ENCODE data around the gene PEPD.

DNA sequence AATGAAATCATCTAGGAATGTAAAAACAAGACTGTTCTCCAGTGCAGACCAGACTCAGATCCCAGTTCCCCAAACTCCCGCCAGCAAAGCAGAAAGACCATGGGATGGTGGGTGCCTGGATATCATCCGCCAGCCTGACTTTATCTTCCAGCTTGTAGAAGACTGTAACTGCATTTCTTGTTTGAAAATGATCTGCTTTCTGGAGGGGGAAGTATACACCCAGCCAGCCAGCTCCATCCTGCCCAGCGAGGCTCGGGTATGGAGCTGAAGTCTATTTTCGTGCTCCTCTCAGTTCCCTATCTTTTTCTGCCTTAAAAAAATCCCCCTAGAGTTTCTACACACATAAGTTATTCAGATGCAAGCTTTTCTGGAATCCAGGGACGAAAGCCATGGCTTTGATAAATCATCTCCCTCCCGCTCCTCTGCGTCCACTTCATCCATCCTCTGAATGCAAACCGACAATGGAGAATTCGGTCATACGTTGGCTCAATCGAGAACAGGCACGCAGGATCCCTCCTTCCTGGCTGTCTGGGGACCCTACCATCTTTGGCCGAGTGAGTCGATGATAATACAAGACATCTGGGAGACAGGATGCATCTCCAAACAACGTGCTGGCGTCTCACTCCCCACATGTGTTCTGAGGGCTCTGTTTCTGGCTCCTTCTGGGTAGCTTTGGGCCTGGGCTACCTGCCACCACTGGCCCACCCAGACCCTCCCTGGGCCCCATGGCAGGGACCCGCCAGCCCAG, 116.9 kb downstream of the PEPD start:
- TF ChIP-seq, protein P1, sequence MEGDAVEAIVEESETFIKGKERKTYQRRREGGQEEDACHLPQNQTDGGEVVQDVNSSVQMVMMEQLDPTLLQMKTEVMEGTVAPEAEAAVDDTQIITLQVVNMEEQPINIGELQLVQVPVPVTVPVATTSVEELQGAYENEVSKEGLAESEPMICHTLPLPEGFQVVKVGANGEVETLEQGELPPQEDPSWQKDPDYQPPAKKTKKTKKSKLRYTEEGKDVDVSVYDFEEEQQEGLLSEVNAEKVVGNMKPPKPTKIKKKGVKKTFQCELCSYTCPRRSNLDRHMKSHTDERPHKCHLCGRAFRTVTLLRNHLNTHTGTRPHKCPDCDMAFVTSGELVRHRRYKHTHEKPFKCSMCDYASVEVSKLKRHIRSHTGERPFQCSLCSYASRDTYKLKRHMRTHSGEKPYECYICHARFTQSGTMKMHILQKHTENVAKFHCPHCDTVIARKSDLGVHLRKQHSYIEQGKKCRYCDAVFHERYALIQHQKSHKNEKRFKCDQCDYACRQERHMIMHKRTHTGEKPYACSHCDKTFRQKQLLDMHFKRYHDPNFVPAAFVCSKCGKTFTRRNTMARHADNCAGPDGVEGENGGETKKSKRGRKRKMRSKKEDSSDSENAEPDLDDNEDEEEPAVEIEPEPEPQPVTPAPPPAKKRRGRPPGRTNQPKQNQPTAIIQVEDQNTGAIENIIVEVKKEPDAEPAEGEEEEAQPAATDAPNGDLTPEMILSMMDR (IDR thresholded peaks at IDR 0.05): no peak
- TF ChIP-seq POLR2A (IDR thresholded peaks at IDR 0.05): no peak

Data from Peyer's patch (tissue), 4 donors.